HG02678 (cell line): Measurements from ENCODE around the gene KRT2.

Experiments
- ATAC-seq: cut with Tn5 transposase; IDR thresholded peaks from one replicate; pipeline ENCODE4 v1.9.1; 2021; ENCODE audit warnings: mild to moderate bottlenecking, moderate library complexity; ENCODE audit not compliant: unreplicated experiment

The KRT2 gene

DNA sequence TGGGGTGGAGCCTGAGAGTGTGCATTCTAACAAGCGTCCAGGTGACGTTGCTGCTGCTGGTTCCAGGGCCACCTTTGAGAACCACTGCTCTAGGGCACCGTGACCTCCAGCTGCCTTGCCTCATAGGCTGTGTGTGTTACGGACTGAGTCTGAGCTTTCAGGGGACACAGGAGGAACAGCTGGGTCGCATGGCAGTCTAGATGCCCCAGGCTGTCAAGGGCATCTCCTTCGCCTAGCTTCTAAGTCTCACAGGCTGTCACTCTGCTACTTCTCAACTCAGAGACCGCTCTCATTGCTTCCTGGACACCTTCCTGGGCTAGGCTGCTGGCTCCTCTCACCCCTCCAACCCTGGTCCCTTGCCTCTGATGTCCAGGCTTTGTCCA lies 34.6 kb downstream of the KRT2 start:
- ATAC-seq, result no peak

DNA sequence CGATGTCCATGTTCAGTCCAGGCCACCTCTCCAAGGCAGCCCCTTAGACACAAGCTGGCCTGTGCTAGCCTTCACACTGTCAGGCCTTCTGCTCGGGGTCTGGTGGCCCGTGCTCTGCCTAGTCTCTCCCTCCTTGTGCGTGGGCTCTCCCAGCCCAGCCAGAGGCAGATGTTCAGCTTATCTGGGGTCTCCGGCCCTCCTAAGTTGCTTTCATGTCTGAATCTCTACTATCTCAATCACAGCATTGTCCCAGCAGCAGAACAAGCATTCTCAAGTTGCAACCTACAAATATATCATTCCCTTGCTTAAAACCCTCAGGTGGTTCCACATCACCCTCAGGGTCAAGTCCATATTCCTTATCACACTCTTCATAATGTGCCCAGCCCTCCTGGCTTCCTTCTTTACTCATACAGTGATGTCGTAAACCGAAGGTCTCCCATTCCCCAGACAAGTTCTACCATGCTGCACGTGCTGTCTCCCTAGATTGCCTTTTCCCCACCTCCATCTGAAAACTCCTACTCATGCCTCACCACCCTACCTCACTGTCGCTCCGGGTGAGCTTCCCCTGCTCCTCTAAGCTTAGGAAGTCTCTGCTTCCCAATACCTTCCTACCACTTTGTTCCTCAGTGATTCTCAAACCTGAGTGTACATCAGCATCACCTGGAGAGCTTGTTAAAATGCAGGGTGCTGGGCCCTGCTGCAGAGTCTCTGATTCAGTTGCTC lies 35.2 kb downstream of the KRT2 start:
- no peak for ATAC-seq

DNA sequence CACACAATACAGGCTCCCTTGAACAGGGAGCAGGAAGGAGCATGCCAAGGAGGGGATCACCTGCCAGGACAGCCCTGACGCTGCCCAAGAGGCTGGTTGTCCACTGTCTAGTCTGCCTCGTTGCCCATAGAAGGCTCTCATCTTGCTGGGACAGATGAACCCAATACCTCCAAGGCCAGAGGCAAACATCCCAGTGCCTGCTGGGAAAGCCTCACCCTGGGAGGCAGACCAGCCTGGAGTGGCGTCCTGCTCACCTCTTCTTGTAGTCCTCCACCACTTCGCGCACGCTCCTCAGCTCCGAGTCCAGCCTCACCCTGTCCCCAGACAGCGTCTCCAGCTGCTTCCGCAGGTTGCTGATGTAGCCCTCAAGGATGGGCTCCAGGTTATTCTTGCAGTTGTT lies 36.1 kb downstream of the KRT2 start:
- no peak for ATAC-seq

DNA sequence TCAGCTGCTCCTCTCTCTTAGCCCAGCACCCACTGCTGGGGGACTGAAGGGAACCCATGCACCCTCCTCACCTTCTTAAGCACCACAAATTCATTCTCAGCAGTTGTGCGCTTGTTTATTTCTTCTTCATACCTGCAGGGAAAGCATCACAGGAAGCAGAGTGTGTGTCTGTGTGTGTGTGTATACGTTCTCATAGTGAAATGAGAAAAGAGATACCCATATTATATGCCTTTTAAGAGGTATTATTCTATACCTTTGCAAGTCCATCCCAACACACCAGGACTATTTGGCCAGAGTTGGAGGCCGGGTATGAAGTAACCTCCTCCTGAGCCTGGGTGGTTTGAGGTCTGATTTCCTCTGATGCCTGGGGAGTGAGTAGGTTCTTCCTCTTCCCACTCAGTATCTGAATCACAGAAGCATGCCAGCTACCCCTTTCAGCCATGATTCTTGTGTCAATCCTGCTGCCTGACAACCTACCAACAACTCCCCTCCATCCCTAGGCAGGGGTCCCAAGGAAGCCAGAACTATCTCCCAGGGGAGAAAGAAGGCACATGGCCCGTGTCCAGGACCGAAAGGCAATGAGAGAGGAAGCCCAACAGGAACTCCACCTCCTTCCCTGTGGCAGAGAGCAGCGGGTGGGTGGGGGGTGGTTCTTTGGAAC lies 36.7 kb downstream of the KRT2 start:
- no peak for ATAC-seq

DNA sequence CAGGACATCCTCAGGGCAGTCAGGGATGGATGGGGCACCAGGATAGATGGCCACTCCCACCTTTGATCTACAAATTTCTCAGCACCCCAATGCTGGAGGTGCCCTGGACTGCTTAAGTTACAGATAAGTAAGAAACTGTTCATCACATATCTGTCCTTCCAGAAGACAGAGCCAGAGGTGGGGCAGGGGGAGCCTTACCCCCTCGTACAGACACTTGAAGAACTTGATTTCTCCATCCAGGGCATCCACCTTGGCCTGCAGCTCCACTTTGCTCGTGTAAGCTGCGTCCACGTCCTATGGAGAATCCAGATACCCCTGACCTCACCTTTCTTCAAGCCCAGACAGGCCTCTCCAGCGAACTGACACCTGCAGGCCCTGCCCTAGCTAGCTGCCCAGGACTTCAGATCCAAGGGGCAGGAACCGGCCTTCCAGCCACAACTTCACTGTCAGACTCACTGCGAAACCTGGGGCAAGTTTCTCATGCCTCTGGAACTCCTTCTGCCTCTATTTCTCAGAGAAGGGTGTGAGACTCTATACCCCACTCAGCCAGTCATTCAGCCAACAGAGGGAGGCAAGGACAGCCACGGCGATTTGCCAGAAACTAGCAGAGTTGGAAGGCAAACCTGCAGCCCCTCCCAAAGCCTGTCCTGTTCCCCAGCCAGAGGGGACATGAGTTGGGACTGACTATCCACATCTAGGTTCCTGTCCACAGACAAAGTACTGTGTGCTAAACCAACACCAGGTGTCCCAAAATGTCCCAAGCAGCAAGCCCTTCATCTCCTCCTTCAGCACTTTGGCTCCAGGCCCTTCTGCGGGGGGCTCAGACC lies 37.4 kb downstream of the KRT2 start:
- no peak for ATAC-seq

DNA sequence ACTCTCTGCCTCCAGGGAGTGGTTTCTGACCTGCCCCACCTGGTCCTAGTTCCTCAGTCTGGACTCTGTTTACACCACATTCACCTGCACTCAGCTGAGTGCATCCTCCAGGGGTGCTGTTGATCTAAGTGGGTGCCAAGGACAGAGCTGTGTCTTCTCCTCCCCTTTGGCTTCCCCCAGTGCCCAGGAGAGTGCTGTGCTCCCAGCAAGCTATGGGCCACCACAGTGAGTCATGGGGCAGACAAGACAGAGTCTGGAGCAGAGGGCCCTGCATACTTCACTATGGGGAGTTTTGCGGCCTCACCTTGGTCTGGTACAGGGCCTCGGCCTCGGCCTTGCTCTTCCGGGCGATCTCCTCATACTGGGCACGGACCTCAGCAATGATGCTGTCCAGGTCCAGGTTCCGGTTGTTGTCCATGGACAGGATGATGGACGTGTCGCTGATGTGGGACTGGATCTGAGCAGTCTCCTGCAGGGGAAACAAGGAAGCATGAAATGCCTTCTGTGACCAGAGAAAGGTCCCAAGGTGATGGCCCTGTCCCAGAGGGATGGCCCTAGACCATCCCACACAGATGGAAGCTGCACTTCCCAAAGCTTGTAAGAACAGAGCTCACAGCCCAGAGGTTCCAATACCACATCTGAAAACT lies 38.5 kb downstream of the KRT2 start:
- no peak for ATAC-seq

DNA sequence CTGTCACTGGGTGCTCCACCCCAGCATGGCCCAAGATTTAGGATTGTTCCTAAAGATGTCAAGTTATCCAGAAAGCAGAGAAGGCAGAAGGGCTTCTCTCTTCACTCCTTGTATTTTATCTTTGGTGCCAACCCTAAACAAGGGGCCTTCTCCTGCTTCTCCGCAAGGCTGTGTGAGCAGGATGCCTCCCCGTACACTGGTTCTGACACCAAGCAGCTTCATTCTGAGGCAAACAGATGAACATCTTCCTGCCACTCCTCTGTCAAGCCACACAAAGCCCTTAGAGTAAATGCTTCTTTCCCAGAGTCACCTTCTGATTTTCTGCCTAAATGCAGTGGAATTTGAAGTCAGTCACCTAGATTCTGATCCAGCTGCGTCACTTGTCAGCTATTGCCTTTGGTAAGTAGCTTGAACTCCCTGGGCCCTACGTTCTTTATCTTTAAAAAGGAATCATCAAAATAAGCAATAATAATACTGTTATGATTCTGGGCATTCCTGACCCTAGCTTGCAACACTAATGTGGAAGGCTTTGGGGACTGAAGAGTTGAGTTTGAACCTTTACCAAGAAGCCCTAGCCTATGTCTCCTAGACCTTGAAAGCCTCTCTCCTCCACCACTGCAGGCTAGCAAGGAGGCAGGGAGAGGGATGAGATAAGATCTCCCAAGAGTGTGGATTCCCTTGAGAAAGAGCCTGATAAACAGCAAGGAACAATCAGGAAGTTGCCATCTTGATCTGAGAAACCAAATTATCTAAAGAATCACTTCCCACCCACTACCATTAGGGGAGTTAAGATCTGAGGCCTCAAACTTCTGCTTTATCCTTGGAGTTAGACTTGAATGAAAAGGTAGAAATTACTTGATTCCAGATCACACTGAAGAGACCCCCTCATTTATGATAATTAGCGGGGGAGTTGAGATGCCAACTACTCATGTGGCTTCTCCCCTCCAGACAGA lies 39.3 kb downstream of the KRT2 start:
- ATAC-seq, result no peak

DNA sequence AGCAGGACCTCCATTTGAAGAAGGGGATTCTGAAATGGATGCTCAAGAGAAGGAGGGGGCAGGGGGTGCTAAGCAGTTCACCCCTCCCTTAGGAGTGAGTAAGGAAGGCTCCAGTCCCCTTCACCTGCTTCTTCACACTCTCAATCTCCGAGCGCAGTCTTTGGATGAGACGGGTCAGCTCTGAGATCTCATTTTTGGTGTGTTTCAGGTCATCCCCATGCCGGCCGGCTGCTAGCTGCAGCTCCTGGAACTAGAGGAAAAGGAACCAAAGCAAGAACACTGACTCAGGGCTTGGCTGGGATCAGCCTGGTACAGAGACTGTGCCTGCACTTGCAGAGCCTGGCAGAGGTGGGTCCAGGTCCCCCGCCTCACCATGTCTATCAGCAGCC lies 40.9 kb downstream of the KRT2 start:
- ATAC-seq, result no peak

DNA sequence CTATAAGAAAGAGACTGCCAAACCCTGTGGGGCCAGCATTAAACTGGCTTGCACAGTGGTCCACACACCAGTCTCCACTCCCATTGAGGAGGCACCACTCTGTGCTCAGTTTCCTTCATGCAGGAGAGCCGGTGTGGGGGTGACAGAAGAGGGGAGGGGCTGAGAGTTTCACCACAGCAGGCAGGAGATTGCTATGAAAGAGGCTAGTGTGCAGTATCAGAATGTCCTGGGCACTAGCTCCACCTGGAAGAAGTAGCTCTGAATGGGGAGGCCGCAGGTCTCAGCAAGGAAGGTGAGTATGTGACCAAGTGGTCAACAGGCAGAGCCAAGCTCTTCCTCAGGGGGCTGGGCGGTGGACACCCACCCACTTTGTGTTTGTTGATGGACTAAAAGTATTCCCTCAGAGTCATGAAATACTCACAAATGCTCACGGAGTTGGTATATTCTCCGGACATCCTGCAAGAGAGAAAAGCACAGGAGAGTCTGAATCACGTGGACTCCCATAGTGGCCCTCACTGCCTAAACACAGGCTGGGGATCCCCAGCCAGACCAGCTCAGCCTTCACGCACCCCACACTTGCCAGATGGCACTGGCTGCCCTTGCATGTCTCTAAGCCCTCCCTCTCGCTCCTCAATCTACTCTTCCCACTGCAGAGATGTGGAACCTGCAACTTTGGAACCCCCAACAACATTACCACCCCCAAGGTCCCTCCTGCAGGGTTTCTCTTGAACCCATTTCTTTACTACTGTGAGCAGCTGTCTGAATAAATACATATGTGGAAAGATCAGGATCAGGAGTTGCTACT lies 43.0 kb downstream of the KRT2 start:
- no peak for ATAC-seq

DNA sequence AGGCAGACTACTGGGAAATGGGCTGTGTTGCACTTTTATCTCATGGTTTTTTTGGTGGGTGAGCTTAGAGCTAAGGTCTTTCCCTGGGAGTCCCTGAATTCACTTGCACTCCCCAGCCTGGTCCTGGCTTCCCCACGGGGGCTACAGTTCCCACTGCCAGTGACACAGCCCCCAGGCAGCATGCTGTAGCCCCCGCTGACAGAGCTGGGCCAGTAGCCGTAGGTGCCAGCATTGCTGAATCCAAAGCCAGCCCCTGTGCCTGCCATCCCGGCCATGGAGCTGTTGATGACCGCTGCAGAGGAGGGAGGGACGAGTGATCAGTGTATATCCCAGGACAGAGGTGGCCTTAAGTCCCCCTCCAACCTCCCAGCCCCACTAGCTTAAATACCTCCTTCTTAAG lies 43.9 kb downstream of the KRT2 start:
- ATAC-seq, result no peak

DNA sequence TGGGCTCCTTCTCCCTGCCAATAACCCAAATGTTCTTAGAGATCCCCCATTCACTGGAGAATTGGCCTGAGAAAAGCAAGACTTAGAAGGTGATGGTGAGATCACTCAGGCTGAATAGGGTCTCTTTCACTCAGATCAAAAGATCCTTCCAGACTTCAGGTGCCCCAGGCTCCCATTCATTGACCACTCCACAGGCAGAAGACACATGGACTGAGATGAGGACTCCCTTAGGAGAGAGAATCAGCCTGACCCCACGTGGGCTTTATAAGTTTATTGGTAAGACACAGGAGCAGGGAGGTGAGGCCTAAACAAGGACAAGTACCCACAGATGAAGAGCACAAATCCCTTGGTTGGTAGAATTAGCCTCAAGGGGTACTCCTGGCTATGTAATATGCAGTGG lies 44.7 kb downstream of the KRT2 start:
- no peak for ATAC-seq

DNA sequence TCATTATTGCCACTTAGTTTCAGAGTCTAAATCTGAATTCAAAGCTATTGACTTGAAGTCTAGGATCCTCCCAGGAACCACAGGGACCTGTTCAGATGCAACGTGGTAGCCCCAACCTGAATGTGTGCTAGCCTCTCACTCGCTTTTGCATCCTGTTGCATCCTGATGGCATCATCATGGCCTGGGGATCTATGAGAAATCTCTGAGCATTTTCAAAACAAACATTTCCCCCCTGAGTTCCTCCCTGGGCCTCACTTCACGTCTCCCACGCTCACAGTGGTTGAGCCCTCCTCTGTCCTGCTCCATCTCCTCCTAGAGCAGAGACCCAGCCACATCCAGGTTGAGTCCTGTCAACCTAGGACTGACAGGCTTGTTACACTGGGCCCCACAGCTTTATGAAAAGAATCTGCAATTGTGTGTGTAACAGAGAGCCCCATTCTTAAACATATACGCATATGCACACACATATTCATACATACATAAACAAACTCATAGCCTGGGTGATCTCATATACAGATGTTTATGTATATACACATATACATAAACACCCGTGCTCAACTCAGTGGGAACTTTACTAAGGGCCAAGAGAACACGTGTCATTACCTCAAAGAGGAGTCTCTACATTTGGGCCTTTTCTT lies 45.3 kb downstream of the KRT2 start:
- no peak for ATAC-seq

DNA sequence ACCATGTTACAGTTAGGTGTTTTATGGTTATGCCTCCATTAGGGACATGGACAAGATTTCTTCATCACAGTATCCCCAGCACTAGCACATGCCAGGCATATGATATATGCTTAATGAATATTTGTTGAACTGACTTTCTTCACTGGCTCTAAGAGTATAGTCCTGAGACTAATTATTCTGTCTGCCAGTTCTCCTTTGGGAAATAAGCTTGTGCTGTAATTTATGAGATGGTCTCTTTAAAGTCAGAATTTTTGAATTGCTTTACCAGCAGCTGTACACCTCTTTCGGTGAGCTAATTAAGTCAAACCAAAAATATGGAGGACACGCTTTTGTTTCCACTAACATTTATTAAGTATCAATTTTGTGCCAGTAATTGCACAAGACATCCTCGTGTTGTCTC lies 45.9 kb downstream of the KRT2 start:
- no peak for ATAC-seq

DNA sequence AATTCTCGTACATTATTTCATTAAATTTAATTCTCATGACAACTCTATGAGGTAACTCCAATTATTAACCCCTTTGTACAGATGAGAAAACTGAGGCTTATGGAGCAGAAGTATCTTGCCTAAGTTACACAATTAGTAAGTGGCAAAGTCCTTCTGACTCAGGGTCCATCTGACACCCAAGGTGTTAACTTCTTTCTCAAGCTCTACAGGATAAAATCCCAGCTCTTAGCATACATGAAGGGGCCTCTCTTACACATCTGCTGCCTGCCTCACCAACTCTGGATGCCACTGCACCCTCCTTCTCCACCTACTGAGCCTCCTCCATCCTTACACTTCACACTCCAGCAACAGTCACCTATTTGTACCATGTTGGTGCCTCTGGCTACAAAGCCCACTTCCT lies 46.5 kb downstream of the KRT2 start:
- ATAC-seq, result no peak

DNA sequence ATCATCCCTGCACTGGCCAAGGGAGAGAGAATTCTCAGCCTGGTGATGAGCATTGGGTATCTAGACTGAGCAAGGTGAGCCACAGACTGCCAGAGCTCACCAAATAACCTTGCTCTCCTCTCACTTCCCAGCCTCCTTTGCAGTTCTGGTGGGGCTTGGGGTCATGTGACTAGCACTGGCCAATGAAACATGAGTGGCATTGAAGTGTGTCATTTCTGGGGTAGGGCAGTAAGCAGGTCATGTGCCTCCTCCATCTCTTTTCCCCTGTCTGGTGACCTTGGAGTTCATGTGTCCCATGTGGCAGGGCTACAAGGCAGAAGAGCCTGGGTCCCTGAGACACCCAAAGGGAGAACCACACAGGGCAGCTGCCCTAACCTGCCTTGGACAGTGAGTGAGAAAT lies 47.2 kb downstream of the KRT2 start:
- ATAC-seq, result no peak

DNA sequence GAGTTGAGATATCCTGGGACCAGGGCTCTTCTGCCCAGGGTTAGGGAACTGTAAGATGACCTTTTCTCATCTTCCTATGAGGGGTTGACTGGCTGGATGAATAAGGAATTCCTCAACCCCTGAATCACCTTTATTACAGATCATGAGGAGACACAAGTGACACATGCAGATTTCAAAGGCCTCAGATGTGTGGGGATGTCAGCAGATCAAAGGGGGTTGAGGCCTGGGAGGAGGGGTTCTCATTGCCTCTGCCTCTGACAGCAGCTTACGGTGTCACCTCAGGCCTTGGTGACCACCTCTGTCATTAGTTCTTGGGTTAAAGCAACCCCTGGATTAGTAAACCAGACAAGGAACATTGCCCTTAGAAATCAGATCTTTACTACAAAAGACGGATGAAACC lies 48.7 kb downstream of the KRT2 start:
- no peak for ATAC-seq

DNA sequence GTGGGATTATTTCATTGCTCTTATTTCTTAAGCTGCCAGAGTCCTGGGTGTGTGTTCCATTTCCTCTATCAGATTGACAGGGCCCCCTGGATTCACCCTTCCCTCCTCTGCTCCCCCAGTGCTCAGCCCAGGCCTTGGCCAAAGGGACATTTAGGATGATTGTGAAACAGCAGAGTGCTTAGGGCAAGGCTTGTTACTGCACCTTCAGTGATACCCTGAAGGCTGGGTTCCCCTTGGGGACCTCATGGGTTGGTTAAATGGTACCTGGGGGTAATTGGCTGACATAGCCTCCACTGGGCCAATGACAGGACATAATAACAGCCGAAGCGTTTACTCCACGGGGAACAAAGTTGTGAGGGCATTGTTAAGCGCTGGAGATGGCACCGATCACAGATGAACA lies 49.5 kb downstream of the KRT2 start:
- no peak for ATAC-seq

DNA sequence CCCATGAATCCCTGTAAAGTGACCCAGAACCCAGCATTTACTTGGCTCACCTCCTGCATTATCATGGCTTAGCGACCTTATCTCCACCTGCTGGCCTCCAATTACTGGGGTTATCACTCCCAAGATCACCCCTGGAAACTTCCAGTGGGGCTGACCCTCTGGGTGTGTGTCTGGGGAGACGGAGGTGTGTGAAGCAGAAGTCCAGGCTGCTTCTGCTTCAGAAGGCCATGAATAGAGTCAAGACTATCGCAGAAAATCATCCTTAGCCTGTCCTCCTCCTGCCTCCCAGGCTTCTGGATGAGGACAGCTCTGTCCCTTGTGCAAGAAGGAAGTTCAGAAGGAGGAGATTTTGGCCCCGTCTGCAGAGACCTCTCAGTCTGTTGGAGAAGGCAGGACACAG lies 50.3 kb downstream of the KRT2 start:
- ATAC-seq, result no peak

DNA sequence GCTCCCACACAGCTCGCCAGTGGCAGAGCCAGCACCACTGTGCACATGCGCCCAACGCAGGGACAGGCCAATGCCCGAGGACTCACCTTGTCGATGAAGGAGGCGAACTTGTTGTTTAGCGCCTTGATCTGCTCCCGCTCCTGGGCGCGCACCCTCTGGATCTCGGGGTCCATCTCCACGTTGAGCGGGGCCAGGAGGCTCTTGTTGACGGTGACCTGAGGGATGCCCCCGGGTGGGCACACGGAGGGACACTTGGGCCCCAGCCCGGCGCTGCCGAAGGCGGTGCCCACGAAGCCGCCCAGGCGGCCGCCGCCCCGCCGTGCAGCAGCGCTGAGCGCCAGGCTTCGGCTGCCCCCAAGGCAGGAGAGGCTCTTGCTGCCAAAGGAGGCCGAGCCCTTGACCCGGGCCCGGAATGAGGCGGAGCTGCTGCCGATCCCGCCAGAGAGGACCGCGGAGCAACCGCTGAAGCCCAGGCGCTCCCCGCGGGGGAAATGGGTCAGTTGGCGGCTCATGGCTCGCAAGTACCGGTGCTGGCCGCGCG lies 51.0 kb downstream of the KRT2 start, which contains the start of gene KRT72:
Gene KRT72 (minus strand): TSS at position 523 of the 541 bp plus-strand sequence. CDS start 11 bp downstream, at position 512.
- no peak for ATAC-seq
